ENCODE results near the gene MYADM. TPM values are rescaled to one million over a fixed set of nuclear protein-coding genes. Genes with fewer than 3 reads are reported as not detected.
A peak's percentile ranks its signal among the peaks of the same experiment; 100 is the strongest.

The MYADM gene
- total and polyA plus RNA-seq, 12 donors: 53.7 to 265 (median 127) TPM

DNA sequence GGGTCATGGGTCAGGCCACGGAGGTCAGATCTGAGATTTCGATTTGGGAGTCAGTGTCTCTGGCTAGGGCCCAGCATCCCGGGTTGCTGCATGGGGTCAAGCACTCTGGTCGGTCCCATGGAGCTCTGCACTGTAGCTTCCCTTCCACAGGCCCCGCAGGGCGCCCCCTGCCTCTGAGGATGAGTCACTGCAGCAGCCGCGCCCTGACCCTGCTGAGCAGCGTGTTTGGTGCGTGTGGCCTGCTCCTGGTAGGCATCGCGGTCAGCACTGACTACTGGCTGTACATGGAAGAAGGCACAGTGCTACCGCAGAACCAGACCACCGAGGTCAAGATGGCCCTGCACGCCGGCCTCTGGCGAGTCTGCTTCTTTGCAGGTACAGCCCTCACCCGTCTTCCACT, 45.0 kb downstream of the MYADM start:
- Histone ChIP-seq H3K27ac (no peak overlapping the region), H3K27me3 (peaks cover 15 to 74% (median 71%) of the 10 kb centered on the region in 7 donors), H3K4me3 (no peak overlapping the region), H3K9me3 (no peaks in the 10 kb centered on the region), H3K4me1 (peaks cover 0 to 19% (median 14%) of the 10 kb centered on the region in 9 donors), H3K36me3 (no peaks in the 10 kb centered on the region)
- TF ChIP-seq, protein P1, sequence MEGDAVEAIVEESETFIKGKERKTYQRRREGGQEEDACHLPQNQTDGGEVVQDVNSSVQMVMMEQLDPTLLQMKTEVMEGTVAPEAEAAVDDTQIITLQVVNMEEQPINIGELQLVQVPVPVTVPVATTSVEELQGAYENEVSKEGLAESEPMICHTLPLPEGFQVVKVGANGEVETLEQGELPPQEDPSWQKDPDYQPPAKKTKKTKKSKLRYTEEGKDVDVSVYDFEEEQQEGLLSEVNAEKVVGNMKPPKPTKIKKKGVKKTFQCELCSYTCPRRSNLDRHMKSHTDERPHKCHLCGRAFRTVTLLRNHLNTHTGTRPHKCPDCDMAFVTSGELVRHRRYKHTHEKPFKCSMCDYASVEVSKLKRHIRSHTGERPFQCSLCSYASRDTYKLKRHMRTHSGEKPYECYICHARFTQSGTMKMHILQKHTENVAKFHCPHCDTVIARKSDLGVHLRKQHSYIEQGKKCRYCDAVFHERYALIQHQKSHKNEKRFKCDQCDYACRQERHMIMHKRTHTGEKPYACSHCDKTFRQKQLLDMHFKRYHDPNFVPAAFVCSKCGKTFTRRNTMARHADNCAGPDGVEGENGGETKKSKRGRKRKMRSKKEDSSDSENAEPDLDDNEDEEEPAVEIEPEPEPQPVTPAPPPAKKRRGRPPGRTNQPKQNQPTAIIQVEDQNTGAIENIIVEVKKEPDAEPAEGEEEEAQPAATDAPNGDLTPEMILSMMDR (IDR thresholded peaks at IDR 0.05): peak in 2 of 9 donors; percentile 11 to 25
- intact Hi-C loops (cut with DNase I): no loop called here
- DNase-seq (no peak), ATAC-seq (no peak)
- WGBS, 2 donors: 67 to 69% methylated on average over 18 of the region's 18 CpGs

DNA sequence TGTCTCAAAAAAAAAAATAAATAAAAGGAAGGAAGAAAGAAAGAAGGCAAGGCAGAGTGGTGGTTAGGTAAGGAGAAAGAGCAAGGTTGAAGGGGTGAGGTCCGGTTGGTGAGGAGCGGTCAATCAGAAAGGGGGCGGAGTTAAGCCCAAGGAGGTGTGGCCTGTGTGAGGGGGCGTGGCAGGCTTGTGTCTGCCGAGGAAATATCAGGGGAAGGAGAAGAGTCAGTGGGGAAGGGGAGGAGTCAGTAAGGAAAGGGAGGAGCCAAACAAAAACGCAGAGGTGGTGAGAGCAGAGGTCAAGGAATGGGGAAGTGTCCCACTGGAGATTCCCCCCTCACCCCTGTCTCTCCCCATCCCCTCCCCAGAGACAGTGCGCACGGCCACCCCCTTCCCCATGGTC, 47.3 kb downstream of the MYADM start:
- no peak for DNase-seq
- TF ChIP-seq, protein P1 (IDR thresholded peaks at IDR 0.05): no peak
- WGBS, 2 donors: 57 to 58% methylated on average over 6 to 8 of the region's 8 CpGs
- Histone ChIP-seq H3K4me3 (no peak overlapping the region), H3K27ac (no peak overlapping the region), H3K9me3 (no peaks in the 10 kb centered on the region), H3K4me1 (no peaks in the 10 kb centered on the region), H3K36me3 (no peaks in the 10 kb centered on the region), H3K27me3 (peaks cover 4 to 53% (median 50%) of the 10 kb centered on the region in 7 donors)
- no peak for ATAC-seq
- intact Hi-C loops (cut with DNase I): no loop called here

DNA sequence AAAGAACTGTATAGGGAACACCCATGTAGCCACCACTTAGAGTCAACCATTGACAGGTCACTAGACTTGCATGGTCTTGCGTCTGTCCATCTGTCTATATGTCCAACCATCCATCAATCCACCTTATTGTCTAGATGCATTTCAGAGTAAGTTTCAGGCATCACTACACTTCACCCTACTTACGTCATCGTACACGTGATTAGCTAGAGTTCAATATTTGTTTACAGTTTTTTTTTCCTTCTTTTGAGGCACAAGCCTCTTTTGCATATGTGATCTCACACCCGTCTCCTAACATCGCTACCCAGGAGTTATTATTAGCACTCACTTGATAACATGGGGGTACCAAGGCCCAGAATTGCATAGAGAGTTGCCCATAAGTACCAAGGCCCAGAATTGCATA, 48.3 kb downstream of the MYADM start:
- DNase-seq: no peak
- H3K27me3 ChIP-seq: peaks cover 4 to 43% (median 40%) of the 10 kb centered on the region in 7 donors
- H3K36me3 ChIP-seq: no peaks in the 10 kb centered on the region
- H3K4me1 ChIP-seq: no peaks in the 10 kb centered on the region
- TF ChIP-seq, protein P1 (IDR thresholded peaks at IDR 0.05): no peak
- 61 to 71% methylated on average over 6 of the region's 6 CpGs for WGBS, 2 donors
- ATAC-seq: no peak
- intact Hi-C loops (cut with DNase I): no loop called here
- no peak overlapping the region for H3K27ac ChIP-seq
- H3K4me3 ChIP-seq: no peak overlapping the region
- no peaks in the 10 kb centered on the region for H3K9me3 ChIP-seq

DNA sequence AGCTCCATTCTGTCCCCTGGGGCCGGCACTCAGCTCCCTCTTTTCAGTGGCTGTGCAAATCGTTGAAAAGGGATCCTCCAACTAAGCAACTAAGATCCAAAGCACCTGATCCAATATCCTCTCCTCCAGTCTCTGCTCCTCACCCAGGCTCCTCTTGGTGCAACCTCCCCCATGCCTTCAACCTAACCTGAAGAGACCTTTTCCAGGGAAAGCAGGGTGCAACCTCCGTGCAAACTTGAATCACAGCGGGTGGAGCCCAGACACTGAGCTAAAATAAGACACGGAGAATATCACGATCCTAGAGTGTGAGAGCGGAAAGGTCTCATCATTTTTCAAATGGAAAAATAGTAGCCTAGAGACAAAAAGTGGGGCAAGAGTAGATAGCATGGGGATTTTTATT, 49.7 kb downstream of the MYADM start:
- no peak for DNase-seq
- 78 to 84% methylated on average over 7 of the region's 7 CpGs for WGBS, 2 donors
- no peak for ATAC-seq
- intact Hi-C loops (cut with DNase I): no loop called here
- Histone ChIP-seq H3K27ac (no peak overlapping the region), H3K4me3 (no peak overlapping the region), H3K36me3 (no peaks in the 10 kb centered on the region), H3K9me3 (no peaks in the 10 kb centered on the region), H3K27me3 (peaks cover 4 to 30% (median 27%) of the 10 kb centered on the region in 7 donors), H3K4me1 (no peaks in the 10 kb centered on the region)
- TF ChIP-seq, protein P1 (IDR thresholded peaks at IDR 0.05): no peak

Other genes starting within 250 kb of the MYADM start
- not detected for gene DPRX, start 235.9 kb upstream of the MYADM start, total RNA-seq
- under 1 TPM; 0.52 to 0.59 TPM for gene DPRX, start 235.9 kb upstream of the MYADM start, polyA plus RNA-seq
- gene NLRP12, start 43.6 kb upstream of the MYADM start, total RNA-seq: 1 to 10 TPM in 1 of 10 donors, under 1 TPM in 8, not detected in 1; 0.11 to 1.0 (median 0.28) TPM
- under 1 TPM; 0.07 to 0.17 TPM for gene NLRP12, start 43.6 kb upstream of the MYADM start, polyA plus RNA-seq
- gene PRKCG, start 14.3 kb downstream of the MYADM start, total RNA-seq: not detected
- under 1 TPM in 1 of 2 donors, not detected in 1; 0.07 TPM for gene PRKCG, start 14.3 kb downstream of the MYADM start, polyA plus RNA-seq
- not detected for gene CACNG7, start 41.4 kb downstream of the MYADM start, total RNA-seq
- gene CACNG7, start 41.4 kb downstream of the MYADM start, polyA plus RNA-seq: not detected
- under 1 TPM in 9 of 10 donors, not detected in 1; 0.07 to 0.31 (median 0.14) TPM for gene CACNG8, start 95.1 kb downstream of the MYADM start, total RNA-seq
- gene CACNG8, start 95.1 kb downstream of the MYADM start, polyA plus RNA-seq: under 1 TPM; 0.03 to 0.22 TPM
- gene CACNG6, start 123.8 kb downstream of the MYADM start, total RNA-seq: not detected
- not detected for gene CACNG6, start 123.8 kb downstream of the MYADM start, polyA plus RNA-seq
- under 1 TPM in 2 of 10 donors, not detected in 8; 0.33 to 0.60 TPM for gene VSTM1, start 196.0 kb downstream of the MYADM start, total RNA-seq
- not detected for gene VSTM1, start 196.0 kb downstream of the MYADM start, polyA plus RNA-seq
- not detected for gene TARM1, start 213.5 kb downstream of the MYADM start, total RNA-seq
- not detected for gene TARM1, start 213.5 kb downstream of the MYADM start, polyA plus RNA-seq
- 1 to 10 TPM in 3 of 10 donors, under 1 TPM in 6, not detected in 1; 0.23 to 5.3 (median 0.40) TPM for gene OSCAR, start 232.9 kb downstream of the MYADM start, total RNA-seq
- gene OSCAR, start 232.9 kb downstream of the MYADM start, polyA plus RNA-seq: 1 to 10 TPM in 1 of 2 donors, under 1 TPM in 1; 0.22 to 1.0 TPM
- 100 to 1,000 TPM; 239 to 518 (median 360) TPM for gene NDUFA3, start 235.0 kb downstream of the MYADM start, total RNA-seq
- 1,000 to 10,000 TPM in 1 of 2 donors, 100 to 1,000 TPM in 1; 335 to 3,395 TPM for gene NDUFA3, start 235.0 kb downstream of the MYADM start, polyA plus RNA-seq
- 10 to 100 TPM; 11.0 to 16.8 (median 12.9) TPM for gene TFPT, start 247.8 kb downstream of the MYADM start, total RNA-seq
- 10 to 100 TPM; 26.0 to 33.8 TPM for gene TFPT, start 247.8 kb downstream of the MYADM start, polyA plus RNA-seq
- gene PRPF31, start 247.9 kb downstream of the MYADM start, total RNA-seq: 10 to 100 TPM; 35.9 to 46.4 (median 43.0) TPM
- 10 to 100 TPM; 52.1 to 52.8 TPM for gene PRPF31, start 247.9 kb downstream of the MYADM start, polyA plus RNA-seq

Measured in heart right ventricle (tissue), 16 donors.